GM21367 (cell line): Measurements from ENCODE around the gene ADPGK.

Source experiments
- ATAC-seq: cut with Tn5 transposase; IDR thresholded peaks from one replicate; pipeline ENCODE4 v1.9.1; 2021; ENCODE audit not compliant: unreplicated experiment

The ADPGK gene

GRCh38 chr15:72790302-72790910 lies 6.8 kb upstream of the ADPGK start:
- ATAC-seq, result no peak

- no peak for ATAC-seq
Measured at GRCh38 chr15:72787526-72787925, 4.0 kb upstream of the ADPGK start.

GRCh38 chr15:72786676-72787345 lies 3.3 kb upstream of the ADPGK start:
- no peak for ATAC-seq

- ATAC-seq, result no peak
Measured at GRCh38 chr15:72786242-72786641, 2.7 kb upstream of the ADPGK start.

GRCh38 chr15:72785841-72786240 lies 2.3 kb upstream of the ADPGK start:
- ATAC-seq, result no peak

GRCh38 chr15:72785432-72785831 lies 1.9 kb upstream of the ADPGK start:
- no peak for ATAC-seq

- no peak for ATAC-seq
Measured at GRCh38 chr15:72784456-72784876, 908 bp upstream of the ADPGK start.

- ATAC-seq, result peak; percentile 25
Measured at GRCh38 chr15:72783004-72783639, 436 bp downstream of the ADPGK start.

- ATAC-seq, result no peak
Measured at GRCh38 chr15:72782274-72783003, 1.1 kb downstream of the ADPGK start.

- no peak for ATAC-seq
Measured at GRCh38 chr15:72781631-72782030, 1.9 kb downstream of the ADPGK start.

GRCh38 chr15:72778796-72779195 lies 4.8 kb downstream of the ADPGK start:
- ATAC-seq, result no peak

- no peak for ATAC-seq
Measured at GRCh38 chr15:72774696-72775383, 8.7 kb downstream of the ADPGK start.

- ATAC-seq, result no peak
Measured at GRCh38 chr15:72771329-72771725, 12.2 kb downstream of the ADPGK start.

- ATAC-seq, result no peak
Measured at GRCh38 chr15:72770673-72771328, 12.8 kb downstream of the ADPGK start.

- ATAC-seq, result no peak
Measured at GRCh38 chr15:72766780-72767179, 16.8 kb downstream of the ADPGK start.

GRCh38 chr15:72766025-72766424 lies 17.5 kb downstream of the ADPGK start:
- no peak for ATAC-seq

GRCh38 chr15:72764656-72765055 lies 18.9 kb downstream of the ADPGK start:
- ATAC-seq, result no peak

- ATAC-seq, result no peak
Measured at GRCh38 chr15:72760590-72761260, 22.8 kb downstream of the ADPGK start.

- no peak for ATAC-seq
Measured at GRCh38 chr15:72758182-72758581, 25.4 kb downstream of the ADPGK start.

GRCh38 chr15:72754096-72754495 lies 29.5 kb downstream of the ADPGK start:
- no peak for ATAC-seq
